DMS 273 treated with DMSO at 0.1 percent for 48 hours (cell line): ENCODE measurements around the gene CHKB.

ENCODE experiments used
- DNase-seq: peaks from one replicate; lab custom pipeline; 2025; lab: John Stamatoyannopoulos, UW

CHKB gene

GRCh38 chr22:50529897-50530579, 52.6 kb downstream of the CHKB start, which contains the start of gene TYMP:
TYMP (minus strand) TSS chr22:50530012; CDS start chr22:50529709, 303 bp downstream.
- DNase-seq = no peak

GRCh38 chr22:50529416-50529896, 53.2 kb downstream of the CHKB start:
- DNase-seq = no peak
